NCI-H2081 (cell line): ENCODE data around the gene FNDC11.

Source experiments
- DNase-seq, 2 experiments: peaks; one replicate each; lab custom pipeline; 2025; lab: John Stamatoyannopoulos, UW

FNDC11 gene

GRCh38 chr20:63525185-63525584 lies 28.8 kb upstream of the FNDC11 start:
- DNase-seq = no peak

GRCh38 chr20:63525971-63526370 lies 28.0 kb upstream of the FNDC11 start:
- no peak for DNase-seq

GRCh38 chr20:63527184-63527583 lies 26.8 kb upstream of the FNDC11 start:
- DNase-seq = no peak

GRCh38 chr20:63529180-63529860 lies 24.6 kb upstream of the FNDC11 start:
- no peak for DNase-seq

GRCh38 chr20:63529861-63530787 lies 23.8 kb upstream of the FNDC11 start:
- DNase-seq = no peak

GRCh38 chr20:63530788-63531160 lies 23.2 kb upstream of the FNDC11 start:
- no peak for DNase-seq

- no peak for DNase-seq
These were observed 22.1 kb upstream of the FNDC11 start for GRCh38 chr20:63531686-63532448.

GRCh38 chr20:63532449-63532971 lies 21.4 kb upstream of the FNDC11 start:
- DNase-seq = no peak

- DNase-seq = no peak
These were observed 20.6 kb upstream of the FNDC11 start for GRCh38 chr20:63533388-63533787.

GRCh38 chr20:63533871-63534393 lies 20.0 kb upstream of the FNDC11 start:
- DNase-seq = no peak

GRCh38 chr20:63534427-63534830 lies 19.5 kb upstream of the FNDC11 start:
- no peak for DNase-seq

GRCh38 chr20:63534831-63535651 lies 18.9 kb upstream of the FNDC11 start:
- DNase-seq = no peak

- DNase-seq = peak; percentile 45 to 68
These were observed 17.6 kb upstream of the FNDC11 start for GRCh38 chr20:63536241-63536977.

- no peak for DNase-seq
These were observed 16.9 kb upstream of the FNDC11 start, which contains the start of gene PTK6 for GRCh38 chr20:63536997-63537524. Gene PTK6, minus strand, starts transcription at chr20:63537376. Its CDS starts 62 bp downstream, at chr20:63537314.

GRCh38 chr20:63537525-63538203 lies 16.3 kb upstream of the FNDC11 start:
- DNase-seq = peak; percentile 85 to 88

- peak; percentile 54 to 84 for DNase-seq
These were observed 15.5 kb upstream of the FNDC11 start for GRCh38 chr20:63538204-63539091.

GRCh38 chr20:63539092-63539430 lies 14.9 kb upstream of the FNDC11 start:
- no peak for DNase-seq
